Activated CD8-positive, alpha-beta memory T cell treated with anti-CD3 and anti-CD28 coated beads, Interleukin-2, amount 50 U/mL, for 1 hour (primary cell): Measurements from ENCODE around the gene ABHD12B.

Experiments
- DNase-seq: peaks from one replicate; pipeline ENCODE4 v3.0.0-alpha.2; 2020; ENCODE audit errors: extremely low read depth

ABHD12B gene

DNA sequence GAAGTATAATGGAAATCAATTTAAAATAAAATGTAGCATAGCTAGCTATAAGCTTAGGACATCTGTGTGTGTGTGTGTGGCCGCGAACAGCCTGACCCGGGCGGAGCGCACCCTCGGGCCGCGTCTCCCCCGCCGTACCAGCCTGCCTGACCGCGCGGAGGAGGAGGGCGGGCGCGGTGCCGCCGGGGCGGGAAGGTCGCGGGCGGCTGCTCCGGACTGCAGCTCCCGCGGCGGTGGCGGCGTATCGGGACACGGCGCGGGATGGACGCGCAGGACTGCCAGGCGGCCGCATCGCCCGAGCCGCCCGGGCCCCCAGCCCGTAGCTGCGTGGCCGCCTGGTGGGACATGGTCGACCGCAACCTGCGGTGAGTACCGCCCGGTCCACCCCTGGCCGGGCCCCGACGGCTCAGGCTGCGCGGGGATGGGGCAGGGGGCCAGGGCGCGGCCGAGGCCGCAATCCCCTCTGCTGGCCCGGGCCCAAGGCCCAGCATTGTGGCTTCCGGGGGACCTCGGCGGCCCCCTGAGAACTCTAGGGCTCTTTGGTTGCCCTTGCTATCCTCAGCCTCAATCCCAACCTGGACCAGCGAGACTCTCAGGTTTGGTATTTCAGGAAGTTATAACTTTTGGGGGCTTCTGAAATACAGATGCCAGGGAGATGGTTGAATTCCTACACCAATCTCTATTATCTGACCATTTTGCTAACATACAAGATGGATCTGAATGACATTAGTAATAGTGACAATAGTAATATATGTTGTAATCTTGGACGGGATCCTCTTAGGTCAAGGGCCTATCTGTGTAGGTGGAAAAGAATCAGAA lies at the start of gene ABHD12B:
Gene ABHD12B, plus strand, starts transcription at position 140 of the 819 bp plus-strand sequence. Its CDS starts 122 bp downstream, at position 262.
- no peak for DNase-seq

DNA sequence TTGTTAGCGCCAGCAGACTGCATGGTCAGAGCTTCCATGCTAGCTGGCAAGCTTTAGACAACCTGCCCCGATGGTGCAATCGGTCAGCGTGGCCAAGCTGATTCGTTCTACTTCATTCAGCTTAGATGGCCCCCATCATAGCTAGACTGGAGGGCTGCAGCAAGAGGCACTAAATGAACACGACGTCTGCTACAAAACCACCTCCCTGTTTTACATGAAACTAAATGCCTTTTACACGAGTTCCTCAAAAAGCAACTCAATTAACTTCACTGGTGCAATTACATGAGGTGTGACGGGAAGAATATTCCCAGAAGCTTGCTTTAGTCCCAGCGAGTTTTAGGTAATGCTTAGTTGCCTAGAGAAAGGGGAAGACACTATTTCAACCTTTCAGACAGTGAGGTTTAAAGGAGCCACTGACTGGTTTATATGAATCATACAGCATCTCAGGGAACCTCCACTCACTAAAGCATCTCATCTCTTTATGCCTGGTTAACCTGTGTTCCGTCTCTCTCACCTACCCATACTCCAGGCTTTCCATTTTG lies 49.3 kb upstream of the ABHD12B start:
- DNase-seq: no peak

GRCh38 chr14:50823051-50823761 lies 48.6 kb upstream of the ABHD12B start:
- no peak for DNase-seq

GRCh38 chr14:50823762-50824636 lies 47.9 kb upstream of the ABHD12B start:
- DNase-seq: no peak

DNA sequence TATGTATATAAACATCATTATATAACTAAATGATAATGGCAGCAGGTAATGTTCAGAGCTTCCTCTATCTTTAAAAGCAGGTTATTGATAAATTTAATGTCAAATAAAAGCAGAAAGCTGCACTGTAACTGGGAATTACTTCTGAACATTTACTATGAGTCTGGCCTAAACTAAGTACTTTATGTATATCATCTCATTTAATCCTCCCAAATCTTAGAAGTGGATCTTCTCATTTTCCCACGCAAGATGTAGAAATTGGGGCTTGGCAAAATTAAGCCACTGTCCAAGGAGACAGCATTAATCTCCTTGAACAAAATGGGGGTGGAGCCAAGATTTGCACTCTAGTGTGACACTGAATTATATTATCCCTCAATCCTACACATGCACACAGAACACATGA lies 46.5 kb upstream of the ABHD12B start:
- DNase-seq: no peak

DNA sequence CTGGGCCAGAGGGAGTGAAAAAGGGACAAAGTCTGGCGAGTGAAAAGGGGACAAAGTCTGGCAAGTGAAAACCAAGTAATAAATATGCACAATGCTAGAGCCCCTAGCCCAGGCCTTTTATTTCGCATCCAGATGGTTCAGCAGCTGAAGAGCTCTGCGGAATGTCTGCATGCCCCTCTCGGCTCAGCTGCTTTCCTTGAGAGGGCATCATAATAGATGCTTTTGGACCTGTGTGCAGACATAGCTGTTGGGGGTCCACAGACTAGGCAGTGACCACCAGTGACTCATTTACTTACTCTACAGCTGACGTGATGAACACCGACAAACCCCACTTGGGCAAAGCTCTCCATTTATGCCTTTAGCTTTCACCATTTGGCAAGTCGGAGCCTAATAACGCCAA lies 45.2 kb upstream of the ABHD12B start:
- DNase-seq: no peak

GRCh38 chr14:50828721-50829488 lies 42.9 kb upstream of the ABHD12B start:
- DNase-seq: no peak

DNA sequence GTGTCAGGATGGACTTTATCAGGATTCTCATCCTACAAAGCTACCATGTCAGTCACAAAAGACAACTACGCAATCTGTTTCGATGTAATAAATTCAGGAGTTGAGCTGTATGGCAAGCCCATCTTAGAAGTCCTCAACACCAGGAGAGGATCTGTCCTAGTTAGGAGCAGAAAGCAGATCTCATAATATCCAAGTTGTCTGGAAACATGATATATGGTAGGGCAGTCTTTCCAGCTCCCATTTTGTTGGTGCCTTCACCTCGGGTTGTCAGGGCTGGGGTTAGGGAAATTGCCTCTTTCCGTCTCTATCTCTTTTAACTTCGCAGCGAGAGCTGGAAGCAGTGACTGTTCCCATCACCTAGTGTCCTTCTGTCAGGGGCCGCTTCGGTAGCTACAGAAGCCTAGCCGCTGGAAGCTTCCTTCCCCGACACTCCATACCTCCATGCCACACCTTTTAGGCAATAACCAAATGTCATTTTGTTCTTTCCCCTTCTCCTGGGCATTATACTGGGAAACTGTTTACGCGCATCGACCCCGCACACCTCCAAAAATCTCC lies 42.3 kb upstream of the ABHD12B start:
- no peak for DNase-seq

GRCh38 chr14:50830044-50830931 lies 41.6 kb upstream of the ABHD12B start:
- no peak for DNase-seq

GRCh38 chr14:50830932-50831725 lies 40.7 kb upstream of the ABHD12B start, which contains the start of gene NIN:
Gene NIN, minus strand, starts transcription at chr14:50831162. Its CDS starts 9,106 bp downstream, at chr14:50822056.
- no peak for DNase-seq

GRCh38 chr14:50831726-50832168 lies 40.1 kb upstream of the ABHD12B start:
- no peak for DNase-seq

- DNase-seq: no peak
Observed at GRCh38 chr14:50832935-50833630, 38.8 kb upstream of the ABHD12B start.

DNA sequence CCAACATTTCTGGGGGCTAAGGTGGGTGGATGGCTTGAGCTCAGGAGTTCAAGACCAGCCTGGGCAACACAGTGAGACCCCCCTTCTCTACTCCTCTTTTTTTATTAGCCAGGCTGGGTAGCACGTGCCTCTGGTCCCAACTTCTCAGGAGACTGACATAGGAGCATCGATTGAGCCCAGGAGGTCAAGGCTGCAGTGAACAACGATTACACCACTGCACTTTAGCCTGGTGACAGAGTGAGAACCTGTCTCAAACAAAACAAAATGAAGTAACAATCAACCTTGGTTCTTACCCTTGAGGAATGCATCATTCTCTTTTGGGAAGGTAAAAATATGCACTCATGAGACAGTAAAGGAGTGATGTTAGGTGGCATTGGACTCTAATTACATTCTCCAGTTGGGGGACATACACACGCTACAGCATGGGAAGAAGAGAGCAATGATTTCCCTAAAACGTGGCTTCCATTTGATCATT lies 37.0 kb upstream of the ABHD12B start:
- no peak for DNase-seq

- DNase-seq: no peak
Observed at GRCh38 chr14:50835280-50835679, 36.6 kb upstream of the ABHD12B start.

GRCh38 chr14:50836515-50836914 lies 35.3 kb upstream of the ABHD12B start:
- DNase-seq: no peak

DNA sequence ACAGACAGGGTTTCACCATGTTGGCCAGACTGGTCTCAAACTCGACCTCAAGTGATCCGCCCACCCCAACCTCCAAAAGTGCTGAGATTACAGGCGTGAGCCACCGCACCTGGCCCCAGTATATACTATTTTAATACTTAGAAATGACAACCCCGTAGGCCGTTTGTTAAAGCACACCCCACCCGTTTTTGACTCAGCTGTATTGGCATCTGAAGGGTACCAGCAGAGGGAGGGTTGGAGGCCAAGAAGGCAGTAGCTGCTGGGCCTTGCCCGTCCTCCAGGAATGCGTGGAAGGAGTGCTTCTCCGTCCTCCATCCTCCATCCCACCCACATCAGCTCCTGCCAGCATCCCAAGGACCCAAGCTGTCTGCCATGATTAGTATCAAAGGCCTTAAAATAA lies 34.6 kb upstream of the ABHD12B start:
- DNase-seq: no peak

GRCh38 chr14:50837850-50838470 lies 33.9 kb upstream of the ABHD12B start:
- DNase-seq: no peak

- DNase-seq: no peak
Observed at GRCh38 chr14:50839048-50839447, 32.8 kb upstream of the ABHD12B start.
